Limb (tissue), 2 donors: Measurements from ENCODE around the gene DYSF.

Experiments
- DNase-seq, 2 donors: peaks; one replicate each; pipeline ENCODE4 v3.0.0-alpha.2; 2016; ENCODE audit errors: extremely low spot score in 2 of 2

Gene DYSF

DNA sequence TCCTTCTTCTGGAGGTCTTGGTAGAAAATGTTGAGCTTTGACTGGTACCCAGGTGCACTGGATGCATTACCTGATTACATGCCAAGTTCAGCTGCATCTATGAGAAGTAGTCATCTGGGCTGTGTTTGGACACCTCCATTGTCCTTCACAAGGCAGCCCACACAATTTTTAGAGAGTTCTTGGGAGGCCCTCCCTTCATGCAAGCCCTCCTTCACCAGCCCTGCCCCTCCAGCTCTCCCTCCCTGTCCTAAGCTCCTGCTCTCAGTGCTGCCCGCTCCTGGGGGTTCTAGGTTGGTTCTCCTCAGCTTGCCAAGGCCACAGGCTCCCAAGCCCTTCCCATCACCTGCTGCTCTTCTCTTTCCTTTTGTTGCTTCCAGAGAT, 148.7 kb downstream of the DYSF start:
- DNase-seq: peak in 1 of 2 donors; percentile 14

DNA sequence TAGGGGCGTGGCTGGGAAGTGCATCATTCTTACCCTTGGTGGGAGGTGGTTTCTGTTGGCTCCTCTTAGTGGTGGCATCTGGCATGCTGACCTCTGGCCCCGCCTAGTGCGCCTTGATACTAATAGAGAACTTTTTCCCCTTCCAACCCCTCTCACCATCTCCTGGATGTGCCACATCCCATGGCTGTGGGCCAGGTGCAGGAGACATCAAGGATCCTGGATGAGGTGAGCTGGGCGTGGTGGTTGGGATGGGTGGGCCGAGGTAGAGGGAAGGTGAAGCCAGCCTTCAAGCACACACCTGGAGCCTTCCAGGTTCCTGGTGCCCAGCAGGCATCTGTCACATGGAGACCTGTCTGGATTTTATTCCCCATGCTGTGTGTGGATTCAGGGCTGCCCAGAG, 149.2 kb downstream of the DYSF start:
- no peak for DNase-seq

DNA sequence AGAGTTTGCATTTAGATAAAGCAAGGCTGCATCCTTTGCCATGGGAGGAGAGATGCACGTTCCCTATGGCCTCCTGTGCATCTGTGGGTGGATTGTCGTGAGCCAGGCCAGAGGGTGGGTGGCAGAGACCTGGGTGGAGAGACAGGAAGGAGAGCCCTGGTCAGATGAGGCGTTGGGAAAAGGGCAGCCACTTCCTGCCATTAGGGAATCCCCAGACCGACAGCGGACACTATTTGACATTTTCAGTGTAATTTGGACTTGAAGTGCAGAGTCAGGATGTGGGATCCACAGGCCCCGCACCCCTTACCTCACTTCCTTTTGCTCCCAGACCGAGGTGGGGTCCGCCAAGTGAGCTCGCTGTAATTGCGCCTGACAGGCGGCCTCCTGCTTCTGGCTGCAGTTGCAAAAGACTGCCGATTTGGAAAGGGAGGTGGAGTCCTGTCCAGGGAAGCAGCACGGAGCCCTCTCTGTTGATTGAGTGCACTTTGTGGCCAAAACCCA, 150.0 kb downstream of the DYSF start:
- DNase-seq: peak; percentile 56 to 62

DNA sequence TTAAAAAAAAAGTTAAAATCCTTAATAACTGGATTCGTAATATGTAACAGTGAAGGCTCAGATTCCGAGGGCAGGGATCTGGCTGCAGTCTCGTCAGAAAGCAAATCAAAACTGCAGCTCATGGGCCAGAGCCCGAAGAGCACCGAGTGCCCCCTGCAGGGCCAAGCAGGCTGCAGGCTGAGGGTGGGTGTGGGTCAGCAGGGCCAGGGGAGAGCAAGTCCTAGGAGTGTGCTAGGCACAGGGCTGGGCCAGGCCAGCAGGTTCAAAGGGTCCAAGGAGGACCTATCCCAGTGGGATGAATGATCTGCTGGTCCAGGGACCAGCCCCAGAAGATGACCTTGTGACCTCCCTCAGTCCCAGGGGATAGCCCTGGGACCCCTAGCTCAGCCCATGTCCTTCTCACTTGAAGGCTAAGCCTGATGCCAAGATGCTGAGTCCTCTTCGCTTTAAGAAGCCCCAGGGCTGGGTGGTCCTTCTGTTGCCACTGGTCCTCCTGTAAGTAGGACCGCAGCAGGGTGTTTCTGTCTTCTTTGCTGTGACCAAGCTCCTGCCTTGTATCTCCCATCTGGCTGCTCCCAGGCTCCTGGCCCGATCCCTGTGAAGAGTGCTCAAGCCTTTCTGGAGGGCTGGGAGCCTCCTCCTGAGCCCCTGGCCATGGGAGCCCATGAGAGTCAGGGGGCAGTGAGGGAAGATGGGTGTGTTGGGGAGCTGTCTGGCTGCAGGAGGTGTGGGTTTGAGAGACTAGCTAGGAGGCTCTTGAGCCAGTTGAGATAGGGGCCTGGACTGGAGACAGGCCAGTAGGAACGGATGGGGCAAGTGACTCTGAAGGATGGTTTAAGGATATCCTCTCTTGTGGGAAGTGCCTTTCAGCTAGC, 150.7 kb downstream of the DYSF start:
- DNase-seq: peak in 1 of 2 donors; percentile 30

DNA sequence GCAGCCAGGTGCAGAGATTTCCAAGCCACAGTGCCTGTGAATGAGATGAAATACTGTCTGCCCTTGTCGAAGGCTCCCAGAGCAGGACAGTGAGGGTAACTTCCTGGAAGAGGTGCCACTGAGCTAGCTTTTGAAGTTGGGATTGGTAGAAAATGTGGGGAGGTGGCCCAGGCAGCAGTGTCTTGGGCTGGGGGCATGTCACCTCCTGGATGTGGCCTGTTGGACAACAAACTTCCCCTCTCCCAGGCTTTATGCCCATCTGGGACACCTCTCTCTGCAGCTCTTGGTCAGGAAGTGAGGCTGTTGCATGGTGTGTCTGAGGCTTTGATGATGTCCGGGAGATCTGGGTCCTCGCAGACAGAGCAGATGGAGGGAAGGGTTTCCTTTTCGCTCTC, 151.4 kb downstream of the DYSF start:
- no peak for DNase-seq

DNA sequence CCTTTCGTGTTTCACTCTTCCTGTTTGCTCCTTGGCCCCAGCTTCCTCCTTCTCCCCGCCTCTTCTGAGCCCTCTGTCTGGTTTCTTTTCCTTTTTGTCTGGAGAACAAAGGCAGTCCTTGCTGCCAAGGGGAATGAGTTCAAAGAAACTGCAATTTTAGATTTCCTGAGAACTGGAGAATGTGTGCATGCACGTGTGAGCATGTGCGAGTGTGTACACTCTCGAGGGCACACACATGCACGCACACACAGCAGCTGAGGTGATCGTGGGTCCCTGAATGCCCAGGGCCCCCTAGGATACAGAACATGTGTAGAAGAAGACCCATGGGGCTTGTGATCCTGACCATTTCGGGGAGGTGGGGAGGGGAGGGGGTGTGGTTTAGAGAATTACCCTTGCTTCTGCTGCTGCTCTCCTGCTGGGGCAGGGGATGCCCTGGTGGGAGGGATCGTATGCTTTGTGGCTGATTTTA, 151.8 kb downstream of the DYSF start:
- DNase-seq: peak in 1 of 2 donors; percentile 45

DNA sequence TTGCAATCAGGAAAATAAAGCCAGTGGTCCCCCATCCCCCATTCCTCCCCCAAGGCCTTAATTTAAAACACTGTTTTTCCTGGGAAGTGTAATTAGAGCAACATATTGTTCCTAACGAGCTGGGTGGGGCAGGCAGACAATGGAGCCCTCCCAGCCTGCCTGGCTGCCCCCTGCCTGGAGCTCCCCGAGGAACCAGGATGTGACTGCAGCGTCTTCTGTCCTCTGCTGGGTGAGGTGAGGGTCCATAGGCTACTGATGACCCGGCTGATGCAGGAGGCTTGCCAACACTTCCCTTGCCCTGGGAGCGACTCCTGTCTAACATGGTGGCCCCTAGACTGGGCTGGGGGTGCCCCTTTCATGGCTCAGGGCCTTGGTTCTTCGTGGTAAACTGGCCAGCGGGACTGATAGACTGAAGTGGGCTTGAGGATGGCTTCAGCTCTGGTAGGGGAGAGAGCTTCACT, 152.4 kb downstream of the DYSF start:
- DNase-seq: peak in 1 of 2 donors; percentile 30

DNA sequence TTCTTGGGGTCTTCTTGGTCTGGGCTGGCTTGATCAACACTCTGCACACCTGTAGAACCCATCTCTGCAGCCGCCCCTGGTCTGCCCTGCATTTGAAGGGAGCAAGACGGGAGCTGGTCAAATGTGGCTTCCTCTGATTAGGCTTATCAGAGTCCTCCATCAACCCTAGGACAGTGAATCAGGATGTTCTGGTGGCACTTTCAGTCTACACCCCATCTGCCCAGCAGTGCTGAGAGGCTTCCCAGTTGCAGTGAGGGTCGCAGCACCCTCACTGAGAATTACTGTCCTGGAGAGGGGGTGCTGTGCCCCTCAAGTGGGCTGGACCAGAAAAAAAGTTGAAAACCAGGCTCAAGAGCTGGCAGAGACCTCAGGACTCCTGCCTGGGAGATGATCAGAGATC, 152.9 kb downstream of the DYSF start:
- peak in 1 of 2 donors; percentile 18 for DNase-seq

DNA sequence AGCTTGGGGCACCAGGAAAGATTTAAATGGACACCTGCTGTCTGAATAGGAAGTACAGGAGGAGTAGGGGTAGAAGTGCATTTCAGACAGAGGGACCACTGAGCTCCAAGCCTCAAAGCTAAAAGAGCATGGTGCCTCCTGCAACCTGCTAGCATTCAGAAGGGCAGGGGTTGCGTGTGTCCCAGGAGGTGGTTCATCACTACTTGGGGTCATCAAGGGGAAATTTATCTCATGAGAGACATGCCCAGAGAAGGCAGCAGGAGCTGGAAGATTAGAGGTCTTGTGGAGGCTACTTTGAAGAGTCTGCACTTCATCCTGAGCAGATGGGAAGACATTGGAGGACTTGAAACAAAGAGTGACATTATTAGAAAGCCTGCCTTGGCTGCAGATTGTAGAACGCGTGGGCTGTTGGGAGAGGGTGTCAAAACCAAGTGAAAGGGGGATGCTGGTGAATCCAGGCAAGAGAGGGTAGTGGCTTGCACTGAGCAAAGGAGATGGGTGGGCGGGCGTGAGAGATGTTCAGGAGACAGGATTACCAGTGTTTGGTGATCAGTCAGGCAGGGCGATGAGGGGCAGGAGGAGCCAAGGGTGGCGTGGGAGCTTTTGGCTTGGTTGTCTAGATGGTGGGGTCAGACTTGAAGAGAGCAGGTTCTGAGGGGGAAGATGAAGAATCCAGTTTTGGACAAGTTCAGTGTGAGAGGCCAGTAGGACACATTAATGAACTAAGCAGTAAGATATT, 154.0 kb downstream of the DYSF start:
- DNase-seq: peak in 1 of 2 donors; percentile 14

DNA sequence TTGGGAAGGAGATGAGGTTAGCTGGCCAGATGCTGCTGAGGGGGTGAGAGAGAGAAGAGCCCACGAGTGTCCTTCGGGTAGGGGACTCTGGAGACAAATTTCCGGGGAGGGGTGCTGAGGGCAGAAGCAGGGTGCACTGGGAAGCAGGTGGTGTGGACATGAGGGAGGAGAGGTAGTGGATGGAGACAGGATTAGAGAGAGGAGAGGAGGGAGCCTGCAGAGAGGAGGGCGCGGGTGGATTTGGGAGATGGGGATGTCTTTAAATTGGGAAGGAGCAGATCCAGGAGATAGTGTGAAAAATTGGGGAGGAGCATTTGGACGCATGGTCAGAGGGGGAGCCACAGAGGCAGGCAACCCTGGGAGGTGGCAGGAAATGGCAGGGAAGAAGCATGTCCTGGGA, 154.7 kb downstream of the DYSF start:
- no peak for DNase-seq

DNA sequence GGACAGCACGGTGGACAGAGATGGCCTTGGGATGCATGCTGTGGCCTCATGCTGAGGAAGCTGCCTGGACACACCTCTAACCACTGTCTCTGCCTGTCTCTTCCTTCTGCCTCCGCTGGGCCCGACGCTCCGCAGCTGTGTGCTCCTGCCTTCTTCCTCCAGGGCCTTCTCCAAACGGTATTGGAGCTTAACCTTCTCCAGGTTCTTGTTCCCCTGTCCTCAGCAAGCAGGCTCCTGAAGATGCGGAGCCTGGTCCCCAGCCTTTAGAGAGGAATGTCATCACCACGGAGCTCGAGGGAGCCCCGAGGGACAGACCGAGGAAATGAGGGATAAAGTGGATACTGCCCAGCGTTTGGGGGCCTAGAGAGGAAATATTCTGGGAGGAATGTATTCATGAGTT, 155.1 kb downstream of the DYSF start:
- peak in 1 of 2 donors; percentile 18 for DNase-seq

DNA sequence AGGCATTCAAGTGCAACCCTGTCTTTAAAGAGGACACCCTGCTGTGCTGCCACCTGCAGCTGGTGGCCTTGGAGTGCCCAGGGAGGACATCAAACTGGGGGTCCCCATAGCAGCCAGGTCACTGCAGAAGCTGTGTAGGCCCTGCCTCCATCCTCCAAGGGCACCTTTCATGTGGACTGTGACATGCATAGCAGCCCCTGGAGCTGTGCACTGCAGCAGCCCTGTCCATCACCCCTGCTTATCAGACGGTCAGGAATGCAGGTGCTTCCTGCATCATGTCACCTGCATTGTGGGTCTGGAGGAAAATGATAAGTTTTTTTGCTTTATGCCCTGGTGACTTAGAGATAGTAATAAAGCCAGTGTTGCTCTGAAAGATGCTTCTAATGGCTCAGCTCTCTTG, 155.7 kb downstream of the DYSF start:
- peak in 1 of 2 donors; percentile 12 for DNase-seq

DNA sequence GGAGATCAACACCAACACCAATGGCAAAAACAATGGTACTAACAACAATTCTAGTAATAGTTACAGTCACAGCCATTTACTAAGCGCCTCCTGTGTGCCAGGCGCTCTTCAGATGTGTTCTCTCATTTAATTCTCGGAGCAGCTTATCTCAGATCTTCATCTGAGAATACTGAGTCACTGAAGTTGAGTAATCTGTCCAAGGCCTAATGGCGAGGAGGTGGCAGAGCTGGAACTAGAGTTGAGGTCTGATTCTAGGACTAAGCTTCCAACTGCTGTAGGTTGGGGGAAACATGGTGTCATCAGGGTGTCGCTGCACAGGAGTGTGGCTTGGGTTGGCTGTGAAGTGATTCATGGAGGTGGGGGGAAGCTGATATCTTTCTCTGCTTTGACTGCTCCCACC, 156.1 kb downstream of the DYSF start:
- DNase-seq: peak in 1 of 2 donors; percentile 6

DNA sequence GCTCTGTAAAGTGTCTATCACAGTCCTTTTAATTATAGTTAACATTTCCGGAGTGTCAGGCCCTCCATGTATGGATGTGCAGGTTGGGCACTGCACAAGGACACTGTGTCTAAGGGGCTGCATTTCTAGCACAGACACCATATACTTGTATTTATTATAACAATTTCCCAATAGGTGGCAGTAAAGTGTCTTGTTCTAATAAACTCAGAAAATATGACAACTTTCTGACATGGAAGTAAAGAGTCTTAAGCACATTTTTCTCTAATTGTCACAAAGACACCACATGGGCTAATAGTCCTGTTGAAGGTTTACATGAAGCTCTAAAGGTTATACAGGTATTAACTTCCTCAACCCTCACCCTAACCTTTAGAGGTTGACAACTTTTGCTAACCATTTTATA, 156.6 kb downstream of the DYSF start:
- peak in 1 of 2 donors; percentile 63 for DNase-seq

DNA sequence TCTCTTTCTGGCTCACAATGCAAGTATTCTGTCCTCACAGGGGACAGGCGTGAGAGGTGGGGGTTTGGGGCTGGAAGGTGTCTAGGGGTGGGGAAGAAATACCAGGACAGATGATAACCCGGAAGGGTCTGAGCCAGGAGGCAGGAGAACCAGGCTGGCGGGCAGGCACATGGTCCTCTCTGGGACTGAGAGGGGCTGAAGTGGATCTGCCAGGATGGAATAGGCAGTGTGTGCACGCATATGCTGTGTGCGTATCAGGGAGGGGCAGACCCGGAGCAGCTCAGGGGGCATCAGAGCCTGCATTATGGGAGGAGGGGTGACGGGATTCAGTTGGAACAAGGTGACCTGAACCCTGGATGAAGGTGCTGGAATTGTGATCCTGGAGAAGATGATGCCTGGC, 157.3 kb downstream of the DYSF start:
- DNase-seq: peak in 1 of 2 donors; percentile 9

DNA sequence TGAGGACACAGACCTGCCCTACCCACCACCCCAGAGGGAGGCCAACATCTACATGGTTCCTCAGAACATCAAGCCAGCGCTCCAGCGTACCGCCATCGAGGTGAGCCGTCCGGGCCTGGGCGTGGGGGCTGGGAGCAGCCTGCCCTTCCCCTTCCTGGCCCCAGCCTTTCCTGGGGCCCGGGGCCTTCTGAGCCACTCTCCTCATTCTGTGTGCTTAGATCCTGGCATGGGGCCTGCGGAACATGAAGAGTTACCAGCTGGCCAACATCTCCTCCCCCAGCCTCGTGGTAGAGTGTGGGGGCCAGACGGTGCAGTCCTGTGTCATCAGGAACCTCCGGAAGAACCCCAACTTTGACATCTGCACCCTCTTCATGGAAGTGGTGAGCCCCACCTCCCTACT, 157.9 kb downstream of the DYSF start:
- peak in 1 of 2 donors; percentile 18 for DNase-seq

DNA sequence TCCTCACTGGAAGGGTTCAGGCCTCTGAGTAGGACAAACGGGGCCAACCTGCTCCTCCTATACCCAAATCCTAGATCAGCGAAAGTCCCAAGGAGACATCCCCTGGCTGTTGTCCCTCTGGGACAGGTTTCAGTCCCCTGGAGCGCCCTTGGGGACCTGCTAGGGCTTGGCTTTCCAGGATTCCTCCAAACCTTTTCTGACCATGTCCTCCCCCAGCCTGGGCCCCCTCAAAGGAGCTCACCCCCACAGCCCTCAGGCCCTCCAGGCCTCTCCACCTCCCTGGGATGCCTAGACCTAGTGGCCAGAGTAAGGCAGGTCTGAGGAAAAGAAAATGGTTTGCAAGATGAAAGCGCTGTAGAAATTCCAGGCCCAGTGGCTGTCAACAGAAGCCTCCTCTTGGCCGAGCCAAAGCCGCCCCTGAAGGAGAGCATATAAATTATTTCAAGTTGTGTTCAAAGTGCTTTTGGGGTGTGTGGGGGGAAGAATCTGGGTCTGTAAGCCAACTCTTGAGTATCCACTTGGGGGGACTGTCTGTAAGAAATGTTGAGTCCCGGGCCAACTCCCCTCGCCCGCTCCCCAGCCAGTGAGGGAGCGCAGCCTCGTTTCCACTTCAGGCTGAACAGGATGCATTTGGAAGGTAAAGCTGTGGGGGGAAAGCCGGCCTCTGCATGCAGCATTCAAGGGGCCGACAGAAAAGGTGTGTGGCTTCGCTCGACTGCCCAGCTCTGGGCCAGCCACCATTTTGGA, 158.6 kb downstream of the DYSF start:
- peak; percentile 44 to 55 for DNase-seq

DNA sequence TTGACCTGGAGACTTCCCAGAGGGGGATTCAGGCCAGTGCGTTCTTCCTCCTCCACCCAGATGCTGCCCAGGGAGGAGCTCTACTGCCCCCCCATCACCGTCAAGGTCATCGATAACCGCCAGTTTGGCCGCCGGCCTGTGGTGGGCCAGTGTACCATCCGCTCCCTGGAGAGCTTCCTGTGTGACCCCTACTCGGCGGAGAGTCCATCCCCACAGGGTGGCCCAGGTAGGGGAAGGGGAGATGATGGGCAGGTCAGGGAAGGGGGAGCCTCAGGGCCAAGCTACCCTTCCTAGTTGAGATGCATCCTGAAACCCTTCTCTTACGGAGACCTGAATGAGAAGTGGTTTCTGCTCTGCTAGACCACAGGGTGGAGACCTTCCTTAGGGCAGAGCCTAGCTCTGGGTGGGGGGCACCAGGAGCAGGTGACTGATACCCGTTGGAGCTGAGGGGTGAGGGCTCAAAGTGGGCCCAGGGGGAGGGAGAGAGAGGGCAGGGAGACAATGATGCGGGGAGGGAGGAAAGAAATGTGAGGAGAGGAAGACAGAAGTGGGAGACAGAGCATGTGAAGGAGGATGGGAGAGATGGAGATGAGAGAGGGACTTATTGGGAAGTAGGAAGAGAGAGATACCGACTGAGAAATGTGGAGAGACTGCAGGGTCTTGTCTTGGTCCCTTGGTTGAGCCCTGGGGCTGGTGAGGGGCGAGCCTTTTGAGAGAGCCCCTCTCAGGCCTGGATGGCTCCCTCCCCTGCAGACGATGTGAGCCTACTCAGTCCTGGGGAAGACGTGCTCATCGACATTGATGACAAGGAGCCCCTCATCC, 159.4 kb downstream of the DYSF start:
- DNase-seq: peak in 1 of 2 donors; percentile 22

DNA sequence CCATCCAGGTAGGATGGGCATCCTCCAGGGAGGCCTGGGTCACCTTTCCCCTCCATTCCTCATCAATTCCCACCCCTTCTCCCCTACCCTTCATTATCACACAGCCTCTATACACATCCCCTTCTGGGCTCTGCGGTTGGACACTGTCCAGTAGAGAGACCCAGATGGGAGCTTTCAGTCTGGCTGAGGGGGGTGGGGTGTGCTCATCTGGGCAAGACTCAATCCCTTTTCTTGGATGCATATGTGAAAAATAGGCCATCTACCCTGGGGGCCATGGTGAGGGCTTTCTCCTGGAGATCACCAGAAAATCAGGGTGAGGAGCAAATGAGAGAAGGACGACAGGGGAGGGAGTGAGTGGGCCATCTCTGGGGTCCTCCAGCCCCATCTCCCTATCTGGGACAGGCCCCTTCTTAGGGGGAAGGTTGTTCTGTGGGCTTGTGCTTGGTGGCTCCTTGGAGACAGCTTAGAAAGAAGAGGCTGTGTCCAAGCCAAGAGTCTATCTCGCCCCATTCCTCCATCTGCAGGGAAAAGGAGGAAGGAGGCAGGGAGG, 160.1 kb downstream of the DYSF start:
- peak in 1 of 2 donors; percentile 14 for DNase-seq
